GM18526 (cell line): ENCODE measurements around the gene LMNTD2.

Experiments
- POLR2A ChIP-seq: IDR thresholded peaks from 3 replicates; pipeline ENCODE4 v1.6.1; 2011; ENCODE audit not compliant: insufficient read length; ENCODE audit errors: extremely low read depth

Gene LMNTD2

GRCh38 chr11:534396-535209, 25.9 kb downstream of the LMNTD2 start:
- TF ChIP-seq POLR2A = no peak

GRCh38 chr11:533586-534395, 26.7 kb downstream of the LMNTD2 start:
- TF ChIP-seq POLR2A = no peak

GRCh38 chr11:532986-533585, 27.5 kb downstream of the LMNTD2 start:
- no peak for TF ChIP-seq POLR2A

DNA sequence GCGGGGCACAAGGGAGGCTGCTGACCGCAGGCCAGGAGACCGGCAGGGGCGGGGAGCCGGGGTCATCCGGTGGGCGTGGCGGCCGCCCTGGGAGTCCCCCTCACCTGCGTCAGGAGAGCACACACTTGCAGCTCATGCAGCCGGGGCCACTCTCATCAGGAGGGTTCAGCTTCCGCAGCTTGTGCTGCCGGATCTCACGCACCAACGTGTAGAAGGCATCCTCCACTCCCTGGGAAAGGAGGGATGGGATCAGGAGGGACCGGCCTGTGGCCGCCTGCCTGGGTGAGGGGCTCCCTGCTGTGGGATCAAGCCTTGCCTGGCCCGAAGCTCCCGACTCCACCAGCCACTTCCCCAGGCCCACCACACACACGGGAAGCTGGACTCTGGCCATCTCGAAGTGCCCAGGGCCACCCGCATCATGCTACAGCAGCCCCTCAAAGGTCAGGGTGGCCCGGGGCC, 28.0 kb downstream of the LMNTD2 start:
- no peak for TF ChIP-seq POLR2A

- TF ChIP-seq POLR2A = no peak
Measured at GRCh38 chr11:531919-532526, 28.5 kb downstream of the LMNTD2 start.

DNA sequence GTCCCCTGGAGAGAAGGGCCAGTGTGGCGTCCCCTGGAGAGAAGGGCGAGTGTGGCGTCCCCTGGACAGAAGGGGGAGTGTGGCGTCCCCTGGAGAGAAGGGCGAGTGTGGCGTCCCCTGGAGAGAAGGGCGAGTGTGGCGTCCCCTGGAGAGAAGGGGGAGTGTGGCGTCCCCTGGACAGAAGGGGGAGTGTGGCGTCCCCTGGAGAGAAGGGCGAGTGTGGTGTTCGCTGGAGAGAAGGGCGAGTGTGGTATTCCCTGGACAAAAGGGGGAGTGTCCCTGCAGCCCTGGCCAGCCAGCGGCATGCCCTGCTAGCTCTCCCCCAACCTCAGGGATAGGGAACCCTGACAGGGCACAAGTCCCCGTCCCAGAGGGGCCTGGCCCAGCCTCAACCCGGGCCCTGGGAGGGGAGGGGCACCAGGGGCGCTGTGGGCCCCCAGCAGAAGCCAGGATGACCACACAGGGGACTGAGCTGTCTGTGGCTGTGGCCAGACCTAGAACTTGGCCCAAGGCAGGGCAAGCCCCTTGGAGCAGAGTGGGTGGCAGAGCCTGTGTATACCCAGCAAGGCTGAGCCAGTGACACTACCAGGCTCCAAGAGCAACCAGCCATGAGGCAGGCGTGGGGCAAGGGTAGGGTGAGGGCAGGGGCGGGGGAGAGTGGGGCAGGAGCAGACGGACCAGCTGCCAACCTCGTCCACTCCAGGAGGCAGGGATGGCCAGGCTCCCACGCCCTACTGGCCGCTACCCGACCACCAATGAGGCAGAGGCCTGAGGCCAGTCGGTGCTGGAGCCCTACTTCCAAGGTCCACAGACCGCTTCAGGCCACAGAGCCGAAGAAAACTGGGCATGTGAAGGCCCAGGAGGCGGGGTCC, 29.3 kb downstream of the LMNTD2 start:
- TF ChIP-seq POLR2A = no peak

- TF ChIP-seq POLR2A = no peak
Measured at GRCh38 chr11:529728-530411, 30.7 kb downstream of the LMNTD2 start.

- no peak for TF ChIP-seq POLR2A
Measured at GRCh38 chr11:528815-529727, 31.5 kb downstream of the LMNTD2 start.

DNA sequence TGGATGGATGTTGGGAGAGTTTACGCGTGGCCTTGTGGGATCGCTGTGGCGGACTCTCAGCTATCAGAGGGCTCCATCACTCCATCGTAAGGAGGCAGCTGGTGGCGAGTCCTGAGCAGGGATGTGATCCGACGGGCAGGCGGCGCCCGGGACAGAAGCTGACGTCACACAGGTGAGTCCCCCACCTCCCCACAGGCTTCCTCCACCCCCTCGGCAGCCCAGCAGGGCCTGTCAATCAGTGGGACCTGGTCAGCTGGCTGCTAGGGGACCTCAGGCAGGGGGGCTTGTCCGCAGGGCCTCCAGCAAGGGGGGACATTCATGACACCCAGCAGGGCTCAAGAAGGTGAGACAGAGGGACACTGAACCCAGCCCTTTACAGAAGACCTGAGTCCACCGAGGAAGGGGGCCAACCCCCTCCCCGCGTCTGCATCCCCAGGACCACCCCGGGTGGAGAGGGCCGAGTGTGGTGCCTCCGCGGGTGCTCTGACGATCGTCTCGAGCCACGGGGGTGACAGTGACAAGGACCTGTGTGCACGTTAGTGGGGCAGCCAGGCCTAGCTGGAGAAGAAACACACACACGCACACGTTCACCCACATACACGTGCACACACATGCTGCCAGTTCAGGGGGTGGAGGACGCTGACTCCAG, 32.2 kb downstream of the LMNTD2 start:
- no peak for TF ChIP-seq POLR2A

DNA sequence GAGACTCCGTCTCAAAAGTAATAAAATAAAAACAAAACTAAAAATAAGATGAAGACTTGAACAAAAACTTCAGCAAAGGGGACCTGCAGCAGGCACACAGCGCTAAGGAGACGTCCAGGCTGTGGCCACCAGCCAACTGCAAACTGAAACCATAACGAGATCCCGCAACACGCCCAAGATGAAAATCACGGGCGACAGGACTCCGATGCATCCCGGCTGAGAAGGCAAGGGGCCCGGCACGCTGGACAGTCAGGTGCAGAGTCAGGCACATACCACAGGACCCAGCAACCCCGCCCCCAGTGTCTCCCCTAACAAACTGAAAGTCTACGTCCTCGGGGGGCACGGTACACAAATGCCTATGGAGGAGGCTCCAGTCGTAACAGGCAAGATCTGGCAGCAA, 34.3 kb downstream of the LMNTD2 start:
- no peak for TF ChIP-seq POLR2A

DNA sequence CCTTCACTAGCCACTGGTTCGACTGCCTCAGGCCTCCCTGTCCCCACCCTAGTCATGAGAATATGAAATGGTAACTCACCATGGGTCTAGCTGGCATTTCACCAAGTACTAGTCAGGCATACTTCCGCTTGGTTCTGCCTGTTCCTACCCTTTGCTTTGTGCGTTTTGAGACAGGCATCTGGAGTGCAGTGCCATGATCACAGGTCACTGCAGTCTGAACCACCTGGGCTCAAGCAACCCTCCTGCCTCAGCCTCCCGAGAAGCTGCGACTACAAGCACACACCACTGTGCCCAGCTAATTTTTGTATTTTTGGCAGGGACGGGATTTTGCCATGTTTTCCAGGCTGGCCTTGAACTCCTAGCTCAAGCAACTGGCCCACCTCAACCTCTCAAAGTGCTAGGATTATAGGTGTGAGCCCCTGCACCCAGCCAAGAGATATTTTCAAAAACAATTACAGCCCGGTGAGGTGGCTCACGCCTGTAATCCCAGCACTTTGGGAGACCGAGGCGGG, 39.3 kb downstream of the LMNTD2 start:
- TF ChIP-seq POLR2A = no peak

DNA sequence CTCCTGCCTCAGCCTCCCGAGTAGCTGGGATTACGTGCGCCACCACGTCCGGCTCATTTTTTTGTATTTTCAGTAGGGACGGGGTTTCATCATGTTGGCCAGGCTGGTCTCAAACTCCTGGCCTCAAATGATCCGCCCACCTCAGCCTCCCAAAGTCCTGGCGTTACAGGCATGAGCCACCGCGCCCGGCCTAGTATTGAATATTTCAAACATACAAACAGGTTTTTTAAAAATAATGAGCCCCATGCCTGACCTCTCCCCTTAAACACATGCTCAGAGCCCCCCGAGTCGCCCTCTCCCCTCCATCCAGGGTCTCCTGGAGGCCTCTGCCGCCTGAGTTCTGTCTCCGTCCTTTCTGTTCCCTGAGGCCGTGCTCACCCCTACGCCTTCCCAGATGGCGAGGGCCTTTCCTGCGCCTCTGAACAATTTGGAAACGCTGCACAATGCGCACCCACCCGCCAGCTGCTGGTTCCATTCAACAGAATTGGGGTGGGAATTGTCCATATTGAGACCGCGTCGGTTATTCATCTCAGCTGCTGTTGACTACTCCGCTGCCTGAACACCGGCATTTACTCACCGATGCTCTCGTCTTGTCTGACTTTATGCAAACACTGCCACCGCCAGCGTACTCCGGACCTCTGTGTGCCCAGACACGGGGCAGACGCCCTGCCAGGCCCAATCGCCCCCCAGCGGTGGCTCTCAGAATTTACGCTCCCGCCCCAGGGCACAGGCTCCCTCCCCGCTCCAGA, 39.9 kb downstream of the LMNTD2 start:
- no peak for TF ChIP-seq POLR2A
